Uterus (tissue), 4 donors: ENCODE measurements around the gene CTDSP2. TPM values are rescaled to one million over a fixed set of nuclear protein-coding genes. Genes with fewer than 3 reads are reported as not detected.
"Not testable (repeated sequence)": the region's sequence is repeated elsewhere in the genome, so short reads cannot be mapped to it uniquely, and the experiment has no call there.

Experiments
- DNase-seq, 2 donors: peaks; one replicate each; pipeline ENCODE4 v3.0.0-alpha.2; 2019 to 2020
- H3K27ac ChIP-seq, 2 donors: fragments of 200-600 bp; sonication (generic); 1 replicate in 1 of 2; 2 replicates in 1 of 2; pipeline ENCODE4 v1.5.1; 2016 to 2018
- H3K27me3 ChIP-seq, 2 donors: fragments of 200-600 bp; sonication (generic); one replicate each; pipeline ENCODE4 v1.5.1; 2018 to 2019; ENCODE audit warnings: control low read depth in 1 of 2
- H3K36me3 ChIP-seq, 2 donors: fragments of 200-600 bp; sonication (generic); one replicate each; pipeline ENCODE4 v1.5.1; 2019; ENCODE audit warnings: control low read depth in 1 of 2
- H3K4me1 ChIP-seq, 2 donors: fragments of 200-600 bp; sonication (generic); one replicate each; pipeline ENCODE4 v1.5.1; 2018 to 2019; ENCODE audit warnings: control low read depth in 1 of 2
- H3K4me3 ChIP-seq, 2 donors: fragments of 200-600 bp; sonication (generic); 1 replicate in 1 of 2; 2 replicates in 1 of 2; pipeline ENCODE4 v1.5.1; 2018 to 2019; ENCODE audit warnings: mild to moderate bottlenecking in 1 of 2
- H3K9me3 ChIP-seq, 2 donors: fragments of 200-600 bp; sonication (generic); one replicate each; pipeline ENCODE4 v1.5.1; 2019; ENCODE audit warnings: control low read depth in 1 of 2
- CTCF ChIP-seq, 4 experiments: fragments of 200-600 bp in 2 of 4; fragments of 450-650 bp in 2 of 4; sonication (generic) in 2 of 4; IDR thresholded peaks; one replicate each; pipeline ENCODE4 v1.5.1; 2016 to 2019; ENCODE audit warnings: antibody characterized with exemption in 4 of 4, mild to moderate bottlenecking in 2 of 4, moderate library complexity in 1 of 4
- POLR2A ChIP-seq, 2 donors: fragments of 450-650 bp; IDR thresholded peaks; one replicate each; pipeline ENCODE4 v1.6.1; 2016; ENCODE audit warnings: antibody characterized with exemption in 2 of 2, mild to moderate bottlenecking in 1 of 2, moderate library complexity in 1 of 2
- intact Hi-C: fragments of 100-400 bp; cut with DNase I; formaldehyde crosslinking; loops from one replicate; pipeline ENCODE4 v1.15.1; 2023; ENCODE audit warnings: low total_unique reads
- total RNA-seq, 4 donors: library from RNA; depleted of rRNA in 3 of 4; stranded (reverse); fragments of >200 nt in 3 of 4; gene quantifications; one replicate each; pipeline versions ENCODE4 v1.1.0 to v1.2.4, GENCODE V29; 2014 to 2023
- donor health status: DM: yes; HTN: yes; CAD: no.

The CTDSP2 gene
- total RNA-seq, 4 donors from 2014 or later = 66.2 to 212 (median 90.9) TPM

DNA sequence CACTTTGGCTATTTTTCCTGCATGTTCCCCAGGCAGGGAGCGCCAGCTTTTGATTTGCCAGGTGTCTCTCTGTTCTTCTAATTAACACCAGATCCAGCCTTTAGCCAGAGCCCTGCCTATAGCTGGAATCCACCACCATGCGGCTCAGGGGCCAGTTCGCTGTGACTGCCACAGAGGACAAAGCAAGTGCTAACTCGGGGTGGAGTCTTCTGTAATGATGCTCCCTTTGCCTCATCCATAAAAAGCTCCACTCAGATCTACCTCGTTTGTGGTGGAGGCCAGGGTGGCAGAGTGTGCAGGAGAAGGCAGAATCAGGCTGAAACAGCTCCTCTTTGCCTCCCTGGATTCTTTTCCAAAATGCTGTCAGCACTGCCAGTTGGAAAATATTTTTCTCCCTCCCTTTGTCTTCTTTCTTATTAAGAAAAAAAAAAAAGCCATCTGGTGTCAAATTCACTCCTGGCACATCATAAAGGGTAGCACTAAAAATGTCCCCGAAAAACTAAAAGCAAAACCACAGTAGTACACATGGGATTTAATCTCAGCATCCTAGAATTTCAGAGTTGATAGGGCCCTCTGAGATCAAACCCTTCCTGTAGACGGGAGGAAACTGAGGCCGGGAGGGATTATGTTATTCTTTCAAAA lies 18.0 kb upstream of the CTDSP2 start:
- Histone ChIP-seq H3K27me3 (no peaks in the 10 kb centered on the region), H3K9me3 (no peaks in the 10 kb centered on the region), H3K4me3 (peak overlapping the region; percentile 49 to 53), H3K36me3 (no peaks in the 10 kb centered on the region), H3K27ac (peak overlapping the region; percentile 98 to 99), H3K4me1 (peaks cover 7 to 18% of the 10 kb centered on the region in 2 donors)
- intact Hi-C loops = no loop called here
- no peak for TF ChIP-seq POLR2A (IDR thresholded peaks at IDR 0.05)
- peak; percentile 35 to 49 for DNase-seq

DNA sequence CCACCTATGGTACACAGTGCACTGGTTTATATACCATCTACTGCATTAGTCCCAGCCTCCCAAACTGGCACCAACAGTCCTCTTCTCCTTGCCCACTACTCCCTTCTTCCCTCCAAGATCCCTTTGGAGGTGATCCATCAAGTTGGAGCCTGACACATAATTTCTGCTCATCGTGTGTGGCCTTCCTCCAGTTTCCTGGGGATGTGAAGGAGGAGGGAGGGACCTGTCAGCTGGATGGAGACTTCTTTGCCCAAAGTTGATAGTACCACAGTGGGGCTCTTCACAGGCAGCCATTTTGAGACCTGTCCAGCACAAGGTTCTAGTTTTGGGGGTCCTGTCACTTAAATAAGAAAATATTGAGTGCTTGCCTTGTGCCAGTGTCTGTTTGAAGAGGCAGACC lies 17.1 kb upstream of the CTDSP2 start:
- no peaks in the 10 kb centered on the region for H3K9me3 ChIP-seq
- intact Hi-C loops = no loop called here
- H3K36me3 ChIP-seq = no peaks in the 10 kb centered on the region
- peak overlapping the region; percentile 98 to 99 for H3K27ac ChIP-seq
- H3K27me3 ChIP-seq = no peaks in the 10 kb centered on the region
- peaks cover 7 to 12% of the 10 kb centered on the region in 2 donors for H3K4me1 ChIP-seq
- no peak overlapping the region for H3K4me3 ChIP-seq
- TF ChIP-seq CTCF (IDR thresholded peaks at IDR 0.05) (no peak), POLR2A (IDR thresholded peaks at IDR 0.05) (no peak)
- no peak for DNase-seq

- intact Hi-C loops = no loop called here
- H3K27ac ChIP-seq = no peak overlapping the region
- H3K4me3 ChIP-seq = no peak overlapping the region
- no peaks in the 10 kb centered on the region for H3K36me3 ChIP-seq
- no peaks in the 10 kb centered on the region for H3K27me3 ChIP-seq
- peaks cover 7 to 11% of the 10 kb centered on the region in 2 donors for H3K4me1 ChIP-seq
- TF ChIP-seq POLR2A (IDR thresholded peaks at IDR 0.05) (no peak), CTCF (IDR thresholded peaks at IDR 0.05) (no peak)
- no peak for DNase-seq
- H3K9me3 ChIP-seq = no peaks in the 10 kb centered on the region
Measured at GRCh38 chr12:57861967-57862366, 15.4 kb upstream of the CTDSP2 start.

DNA sequence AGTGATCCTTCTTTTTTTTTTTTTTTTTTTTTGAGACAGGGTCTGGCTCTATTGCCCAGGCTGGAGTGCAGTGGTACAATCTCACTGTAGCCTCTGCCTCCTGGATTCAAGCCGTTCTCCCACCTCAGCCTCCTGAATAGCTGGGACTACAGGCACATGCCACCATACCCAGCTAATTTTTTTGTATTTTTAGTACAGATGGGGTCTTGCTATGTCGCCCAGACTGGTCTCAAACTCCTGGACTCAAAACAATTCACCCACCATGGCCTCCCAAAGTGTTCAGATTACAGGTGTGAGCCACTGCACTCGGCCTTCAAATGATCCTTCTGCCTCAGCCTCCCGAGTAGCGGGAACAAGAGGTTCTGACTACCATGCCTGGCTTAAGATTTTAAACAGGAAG lies 14.4 kb upstream of the CTDSP2 start:
- intact Hi-C loops, H3K9me3 ChIP-seq, H3K36me3 ChIP-seq, DNase-seq, H3K27me3 ChIP-seq, H3K27ac ChIP-seq, H3K4me3 ChIP-seq: not testable (repeated sequence)
- H3K4me1 ChIP-seq = peaks cover 6 to 11% of the 10 kb centered on the region in 2 donors

DNA sequence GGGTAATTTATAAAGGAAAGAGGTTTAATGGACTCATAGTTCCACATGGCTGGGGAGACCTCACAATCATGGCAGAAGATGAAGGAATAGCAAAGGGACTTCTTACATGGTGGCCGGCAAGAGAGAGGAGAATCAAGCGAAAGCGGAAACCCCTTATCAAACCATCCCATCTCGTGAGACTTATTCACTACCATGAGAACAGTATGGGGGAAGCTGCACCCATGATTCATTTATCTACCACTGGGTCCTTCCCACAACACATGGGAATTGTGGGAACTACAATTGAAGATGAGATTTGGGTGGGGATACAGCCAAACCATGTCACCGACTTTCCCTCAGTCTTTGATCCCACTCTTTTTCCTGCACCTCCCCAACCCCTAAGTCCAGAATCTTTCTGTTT lies 12.6 kb upstream of the CTDSP2 start:
- TF ChIP-seq POLR2A (IDR thresholded peaks at IDR 0.05) (no peak), CTCF (IDR thresholded peaks at IDR 0.05) (no peak)
- H3K4me3 ChIP-seq = no peak overlapping the region
- intact Hi-C loops = no loop called here
- H3K36me3 ChIP-seq = no peaks in the 10 kb centered on the region
- DNase-seq = no peak
- H3K4me1 ChIP-seq = peaks cover 3 to 6% of the 10 kb centered on the region in 2 donors
- H3K27me3 ChIP-seq = no peaks in the 10 kb centered on the region
- no peak overlapping the region for H3K27ac ChIP-seq
- no peaks in the 10 kb centered on the region for H3K9me3 ChIP-seq

- H3K36me3 ChIP-seq, H3K4me1 ChIP-seq, intact Hi-C loops, H3K27ac ChIP-seq, H3K27me3 ChIP-seq, H3K9me3 ChIP-seq, DNase-seq, H3K4me3 ChIP-seq: not testable (repeated sequence)
Measured at GRCh38 chr12:57858123-57858522, 11.6 kb upstream of the CTDSP2 start.

- Histone ChIP-seq H3K9me3 (no peaks in the 10 kb centered on the region), H3K27me3 (no peaks in the 10 kb centered on the region), H3K27ac (no peak overlapping the region), H3K4me3 (no peak overlapping the region), H3K4me1 (peaks cover 0 to 4% of the 10 kb centered on the region in 2 donors), H3K36me3 (no peaks in the 10 kb centered on the region)
- no peak for DNase-seq
- intact Hi-C loops = no loop called here
- TF ChIP-seq CTCF (IDR thresholded peaks at IDR 0.05) = no peak
- TF ChIP-seq POLR2A (IDR thresholded peaks at IDR 0.05) = no peak
Measured at GRCh38 chr12:57854965-57855364, 8.4 kb upstream of the CTDSP2 start.
